HEK293T (cell line): ENCODE data around the gene AQP5.

Experiments used
- CTCF ChIA-PET: fragments of 350-600 bp; formaldehyde crosslinking; extraction: SDS; loops from one replicate; lab custom pipeline; 2021; ENCODE audit warnings: antibody characterized with exemption, inconsistent platforms; lab: Yijun Ruan, JAX
- POLR2A ChIA-PET: fragments of 350-600 bp; formaldehyde crosslinking; extraction: SDS; loops from one replicate; lab custom pipeline; 2020; ENCODE audit warnings: antibody characterized with exemption, inconsistent platforms; lab: Yijun Ruan, JAX
- DNase-seq: peaks from one replicate; pipeline ENCODE4 v3.0.0; 2012; ENCODE audit warnings: mixed read lengths; ENCODE audit errors: extremely low spot score
- ARNT ChIP-seq: fragments of 450-650 bp; IDR thresholded peaks from 2 replicates; pipeline ENCODE4 v1.6.1; 2017; ENCODE audit warnings: mild to moderate bottlenecking
- BHLHE40 ChIP-seq: fragments of 450-650 bp; IDR thresholded peaks from 2 replicates; pipeline ENCODE4 v1.6.1; 2016; ENCODE audit warnings: mild to moderate bottlenecking, moderate library complexity, borderline replicate concordance
- CTBP1 ChIP-seq: fragments of 450-650 bp; IDR thresholded peaks from 2 replicates; pipeline ENCODE4 v1.6.1; 2016; ENCODE audit warnings: borderline replicate concordance
- ELF4 ChIP-seq: fragments of 450-650 bp; IDR thresholded peaks from 2 replicates; pipeline ENCODE4 v1.6.1; 2017; ENCODE audit warnings: antibody characterized with exemption
- FOXA1 ChIP-seq: fragments of 450-650 bp; IDR thresholded peaks from 2 replicates; pipeline ENCODE4 v1.6.1; 2016; ENCODE audit warnings: mild to moderate bottlenecking
- FOXK2 ChIP-seq: fragments of 450-650 bp; IDR thresholded peaks from 2 replicates; pipeline ENCODE4 v1.6.1; 2016; ENCODE audit warnings: mild to moderate bottlenecking
- FOXM1 ChIP-seq: fragments of 450-650 bp; IDR thresholded peaks from 2 replicates; pipeline ENCODE4 v1.6.1; 2017; ENCODE audit warnings: mild to moderate bottlenecking, borderline replicate concordance
- HDGF ChIP-seq: fragments of 450-650 bp; IDR thresholded peaks from 2 replicates; pipeline ENCODE4 v1.6.1; 2017; ENCODE audit warnings: antibody characterized with exemption, borderline replicate concordance
- L3MBTL2 ChIP-seq: fragments of 450-650 bp; conservative IDR thresholded peaks from 2 replicates; pipeline ENCODE4 v1.6.1; 2016; ENCODE audit warnings: mild to moderate bottlenecking
- LEF1 ChIP-seq: fragments of 450-650 bp; IDR thresholded peaks from 2 replicates; pipeline ENCODE4 v1.6.1; 2017; ENCODE audit warnings: mild to moderate bottlenecking, borderline replicate concordance
- NFRKB ChIP-seq: fragments of 450-650 bp; IDR thresholded peaks from 2 replicates; pipeline ENCODE4 v1.6.1; 2016; ENCODE audit warnings: mild to moderate bottlenecking, moderate library complexity
- PKNOX1 ChIP-seq: fragments of 450-650 bp; IDR thresholded peaks from 2 replicates; pipeline ENCODE4 v1.6.1; 2016
- SP1 ChIP-seq: fragments of 450-650 bp; IDR thresholded peaks from 2 replicates; pipeline ENCODE4 v1.6.1; 2017
- SUZ12 ChIP-seq: fragments of 450-650 bp; IDR thresholded peaks from 2 replicates; pipeline ENCODE4 v1.6.1; 2016; ENCODE audit warnings: mild to moderate bottlenecking
- TARDBP ChIP-seq: fragments of 450-650 bp; IDR thresholded peaks from 2 replicates; pipeline ENCODE4 v1.6.1; 2016
- ZNF384 ChIP-seq: fragments of 450-650 bp; IDR thresholded peaks from 2 replicates; pipeline ENCODE4 v1.6.1; 2016

The AQP5 gene

GRCh38 chr12:49957570-49957967 is 4.1 kb upstream of the AQP5 start:
- ChIA-PET POLR2A (interaction anchor here (1.1 kb wide), 1 partner anchor 216 kb away, joined by 3 read pairs; the partner anchor contains the start of gene TMBIM6), CTCF (interaction anchor here (1.0 to 4.4 kb wide), 2 partner anchors 10 to 12 kb away, joined by 8 to 12 read pairs; no protein-coding TSS in a partner anchor)
- no peak for TF ChIP-seq BHLHE40
- no peak for TF ChIP-seq ARNT
- no peak for TF ChIP-seq TARDBP
- TF ChIP-seq LEF1 = no peak
- TF ChIP-seq NFRKB = no peak
- TF ChIP-seq PKNOX1 = no peak
- DNase-seq = no peak

- ChIA-PET POLR2A (interaction anchor here (0.7 to 1.4 kb wide), 4 partner anchors 9 to 218 kb away, joined by 3 read pairs; partner anchors contain the start of genes AQP2, CERS5 and TMBIM6), CTCF (interaction anchor here (0.6 to 2.3 kb wide), 3 partner anchors 7 to 318 kb away, joined by 3 to 11 read pairs (median 4); no protein-coding TSS in a partner anchor)
- no peak for TF ChIP-seq ARNT
- no peak for TF ChIP-seq HDGF
- TF ChIP-seq FOXK2 = no peak
- no peak for TF ChIP-seq ZNF384
- TF ChIP-seq PKNOX1 = no peak
- no peak for TF ChIP-seq ELF4
- no peak for TF ChIP-seq BHLHE40
- no peak for TF ChIP-seq NFRKB
- no peak for TF ChIP-seq FOXA1
- no peak for TF ChIP-seq L3MBTL2
- no peak for TF ChIP-seq FOXM1
- TF ChIP-seq SP1 = no peak
- TF ChIP-seq TARDBP = no peak
- no peak for TF ChIP-seq SUZ12
- no peak for TF ChIP-seq LEF1
- no peak for TF ChIP-seq CTBP1
- no peak for DNase-seq
Measured at GRCh38 chr12:49959685-49960473, 1.8 kb upstream of the AQP5 start.

GRCh38 chr12:49960474-49961110 is 1.1 kb upstream of the AQP5 start:
- ChIA-PET POLR2A (interaction anchor here (0.9 to 1.4 kb wide), 2 partner anchors 10 to 207 kb away, joined by 3 read pairs; partner anchors contain the start of genes AQP2 and CERS5), CTCF (interaction anchor here (0.6 to 2.3 kb wide), 2 partner anchors 15 to 317 kb away, joined by 3 to 11 read pairs; no protein-coding TSS in a partner anchor)
- no peak for DNase-seq
- no peak for TF ChIP-seq ARNT
- no peak for TF ChIP-seq TARDBP
- TF ChIP-seq SUZ12 = no peak
- no peak for TF ChIP-seq ELF4
- TF ChIP-seq FOXM1 = no peak
- no peak for TF ChIP-seq LEF1
- no peak for TF ChIP-seq CTBP1
- TF ChIP-seq HDGF = no peak
- TF ChIP-seq SP1 = no peak

GRCh38 chr12:49961993-49962764 is 507 bp downstream of the AQP5 start:
- DNase-seq = no peak
- POLR2A ChIA-PET = no interaction called here

More at GRCh38 chr12:49961993-49962764, 507 bp downstream of the AQP5 start:
- CTCF ChIA-PET = interaction anchor here (0.8 kb wide), 1 partner anchor 94 kb away, joined by 3 read pairs; no protein-coding TSS in a partner anchor
- TF ChIP-seq PKNOX1 (no peak), ARNT (no peak), CTBP1 (no peak)
